ENCODE results near the gene A3GALT2. TPM values are rescaled to one million over a fixed set of nuclear protein-coding genes. Genes with fewer than 3 reads are reported as not detected.

The A3GALT2 gene
- total RNA-seq, 1 experiment from 2014 or later, result not detected

GRCh38 chr1:33302325-33302724 lies 18.6 kb downstream of the A3GALT2 start:
- no peak for DNase-seq
- Histone ChIP-seq H4K20me1 (ENCODE audit: insufficient read depth) (no peaks in the 10 kb centered on the region), H3K36me3 (ENCODE audit: low read depth) (no peaks in the 10 kb centered on the region), H3F3A (ENCODE audit: insufficient read depth, low read depth) (peaks cover 3% of the 10 kb centered on the region; the same call in 1 of the 2 replicates), H3K79me2 (ENCODE audit: low read depth) (no peaks in the 10 kb centered on the region), H2AFZ (no peak overlapping the region), H3K4me1 (replicated peaks; ENCODE audit: insufficient read depth) (no peaks in the 10 kb centered on the region), H3K4me3 (no peak overlapping the region), H3K4me2 (no peak overlapping the region), H3K27ac (no peak overlapping the region), H3K9me2 (ENCODE audit: insufficient read depth) (no peaks in the 10 kb centered on the region), H3K9me3 (ENCODE audit: insufficient read depth, low read depth) (no peaks in the 10 kb centered on the region), H3K27me3 (ENCODE audit: insufficient read depth, low read depth) (no peaks in the 10 kb centered on the region)
- TF ChIP-seq EZH2 (IDR thresholded peaks at IDR 0.05; ENCODE audit: low read depth), result no peak
- TF ChIP-seq, protein P1, sequence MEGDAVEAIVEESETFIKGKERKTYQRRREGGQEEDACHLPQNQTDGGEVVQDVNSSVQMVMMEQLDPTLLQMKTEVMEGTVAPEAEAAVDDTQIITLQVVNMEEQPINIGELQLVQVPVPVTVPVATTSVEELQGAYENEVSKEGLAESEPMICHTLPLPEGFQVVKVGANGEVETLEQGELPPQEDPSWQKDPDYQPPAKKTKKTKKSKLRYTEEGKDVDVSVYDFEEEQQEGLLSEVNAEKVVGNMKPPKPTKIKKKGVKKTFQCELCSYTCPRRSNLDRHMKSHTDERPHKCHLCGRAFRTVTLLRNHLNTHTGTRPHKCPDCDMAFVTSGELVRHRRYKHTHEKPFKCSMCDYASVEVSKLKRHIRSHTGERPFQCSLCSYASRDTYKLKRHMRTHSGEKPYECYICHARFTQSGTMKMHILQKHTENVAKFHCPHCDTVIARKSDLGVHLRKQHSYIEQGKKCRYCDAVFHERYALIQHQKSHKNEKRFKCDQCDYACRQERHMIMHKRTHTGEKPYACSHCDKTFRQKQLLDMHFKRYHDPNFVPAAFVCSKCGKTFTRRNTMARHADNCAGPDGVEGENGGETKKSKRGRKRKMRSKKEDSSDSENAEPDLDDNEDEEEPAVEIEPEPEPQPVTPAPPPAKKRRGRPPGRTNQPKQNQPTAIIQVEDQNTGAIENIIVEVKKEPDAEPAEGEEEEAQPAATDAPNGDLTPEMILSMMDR (conservative IDR thresholded peaks at IDR 0.05), result no peak
- intact Hi-C loops (cut with micrococcal nuclease; ENCODE audit: unreplicated experiment), result no loop called here
- TSS peak; percentile 15 for BruUV-seq (replicated peaks)
- CTCF ChIA-PET, result no interaction called here
- POLR2A ChIA-PET (ENCODE audit: unreplicated experiment), result no interaction called here

DNA sequence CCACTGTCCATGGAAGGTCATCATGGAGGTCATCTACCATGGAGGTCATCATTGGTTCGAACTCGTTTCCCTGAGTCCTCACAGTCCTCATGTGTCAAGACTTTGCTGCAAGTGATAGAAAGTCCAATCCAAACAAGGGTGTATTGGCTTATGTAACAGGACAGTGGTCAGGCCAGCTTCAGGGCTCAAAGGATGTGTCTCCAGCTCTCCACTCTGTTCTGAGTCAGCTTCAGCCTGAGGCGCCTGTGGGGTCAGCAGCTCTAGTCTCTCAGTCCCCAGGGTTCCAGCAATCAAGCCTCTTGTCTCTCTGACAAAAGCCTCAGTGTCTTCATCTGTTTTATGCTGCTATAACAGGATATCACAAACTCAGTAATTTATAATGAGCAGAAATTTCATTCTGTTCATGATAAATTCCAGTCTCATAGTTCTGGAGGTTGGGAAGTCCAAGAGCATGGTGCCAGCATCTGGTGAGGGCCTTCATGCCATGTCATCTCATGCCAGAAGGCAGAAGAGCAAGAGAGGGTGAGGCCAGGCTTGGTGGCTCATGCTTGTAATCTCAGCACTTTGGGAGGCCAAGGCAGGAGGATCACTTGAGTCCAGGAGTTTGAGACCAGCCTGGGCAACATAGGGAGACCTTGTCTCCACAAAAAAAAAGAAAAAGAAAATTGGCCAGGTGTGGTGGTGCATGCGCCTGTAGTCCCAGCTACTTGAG lies 19.5 kb downstream of the A3GALT2 start:
- Histone ChIP-seq H3K4me2 (no peak overlapping the region), H3K27me3 (ENCODE audit: insufficient read depth, low read depth) (no peaks in the 10 kb centered on the region), H3K36me3 (ENCODE audit: low read depth) (no peaks in the 10 kb centered on the region), H3K79me2 (ENCODE audit: low read depth) (no peaks in the 10 kb centered on the region), H4K20me1 (ENCODE audit: insufficient read depth) (no peaks in the 10 kb centered on the region), H3K9me3 (ENCODE audit: insufficient read depth, low read depth) (no peaks in the 10 kb centered on the region), H3F3A (ENCODE audit: insufficient read depth, low read depth) (peaks cover 3% of the 10 kb centered on the region; the same call in 1 of the 2 replicates), H3K4me3 (no peak overlapping the region), H3K27ac (no peak overlapping the region), H3K9me2 (ENCODE audit: insufficient read depth) (no peaks in the 10 kb centered on the region), H2AFZ (no peak overlapping the region), H3K4me1 (replicated peaks; ENCODE audit: insufficient read depth) (no peaks in the 10 kb centered on the region)
- intact Hi-C loops (cut with micrococcal nuclease; ENCODE audit: unreplicated experiment), result no loop called here
- no peak for DNase-seq
- ChIA-PET CTCF (no interaction called here), POLR2A (ENCODE audit: unreplicated experiment) (no interaction called here)
- no peak for TF ChIP-seq EZH2 (IDR thresholded peaks at IDR 0.05; ENCODE audit: low read depth)
- TF ChIP-seq, protein P1 (conservative IDR thresholded peaks at IDR 0.05), result no peak
- no TSS peak for BruUV-seq (replicated peaks)

- BruUV-seq (replicated peaks), result no TSS peak
- no peak for DNase-seq
- H2AFZ ChIP-seq, result no peak overlapping the region
Measured at GRCh38 chr1:33300673-33301072, 20.2 kb downstream of the A3GALT2 start.

More at GRCh38 chr1:33300673-33301072, 20.2 kb downstream of the A3GALT2 start:
- Histone ChIP-seq H3K4me3 (no peak overlapping the region), H3K4me2 (no peak overlapping the region), H3K9me2 (ENCODE audit: insufficient read depth) (no peaks in the 10 kb centered on the region), H3K27me3 (ENCODE audit: insufficient read depth, low read depth) (no peaks in the 10 kb centered on the region), H4K20me1 (ENCODE audit: insufficient read depth) (no peaks in the 10 kb centered on the region), H3K36me3 (ENCODE audit: low read depth) (no peaks in the 10 kb centered on the region), H3K4me1 (replicated peaks; ENCODE audit: insufficient read depth) (no peaks in the 10 kb centered on the region), H3K79me2 (ENCODE audit: low read depth) (no peaks in the 10 kb centered on the region), H3K9me3 (ENCODE audit: insufficient read depth, low read depth) (no peaks in the 10 kb centered on the region), H3F3A (ENCODE audit: insufficient read depth, low read depth) (peaks cover 3% of the 10 kb centered on the region; the same call in 1 of the 2 replicates), H3K27ac (no peak overlapping the region)
- POLR2A ChIA-PET (ENCODE audit: unreplicated experiment), result no interaction called here
- TF ChIP-seq, protein P1 (conservative IDR thresholded peaks at IDR 0.05), result no peak
- no peak for TF ChIP-seq EZH2 (IDR thresholded peaks at IDR 0.05; ENCODE audit: low read depth)
- intact Hi-C loops (cut with micrococcal nuclease; ENCODE audit: unreplicated experiment), result no loop called here
- CTCF ChIA-PET, result no interaction called here

Data from PC-9 (cell line).